Skin epidermis (tissue), 12 donors: Measurements from ENCODE around the gene GRIN3A.
A peak's percentile ranks its signal among the peaks of the same experiment; 100 is the strongest.
"Not testable (repeated sequence)": the region's sequence is repeated elsewhere in the genome, so short reads cannot be mapped to it uniquely, and the experiment has no call there.

Source experiments
- H3K27ac ChIP-seq, 21 experiments: fragments of 200-600 bp; sonication (generic) in 11 of 21; one replicate each; pipeline ENCODE4 v1.5.0; 2020; ENCODE audit warnings: mild to moderate bottlenecking in 3 of 21, inconsistent platforms in 2 of 21, moderate library complexity in 2 of 21
- H3K4me3 ChIP-seq, 7 experiments: fragments of 200-600 bp; sonication (generic) in 2 of 7; one replicate each; pipeline ENCODE4 v1.5.0; 2020; ENCODE audit warnings: inconsistent platforms in 2 of 7, mild to moderate bottlenecking in 2 of 7, moderate library complexity in 1 of 7

GRIN3A gene

GRCh38 chr9:101587332-101588043, 151.0 kb downstream of the GRIN3A start:
- no peak overlapping the region for H3K4me3 ChIP-seq
- H3K27ac ChIP-seq: no peak overlapping the region

- Histone ChIP-seq H3K27ac (peak overlapping the region in 2 of 21 experiments; percentile 11 to 13), H3K4me3 (no peak overlapping the region)
These were observed 151.8 kb downstream of the GRIN3A start for GRCh38 chr9:101586651-101587050.

GRCh38 chr9:101585740-101586139, 152.7 kb downstream of the GRIN3A start:
- Histone ChIP-seq H3K27ac (peak overlapping the region in 2 of 21 experiments; percentile 11 to 13), H3K4me3 (no peak overlapping the region)

- Histone ChIP-seq H3K4me3 (no peak overlapping the region), H3K27ac (peak overlapping the region in 1 of 21 experiments; percentile 39)
These were observed 155.9 kb downstream of the GRIN3A start for GRCh38 chr9:101582553-101582952.

- H3K27ac ChIP-seq: no peak overlapping the region
- H3K4me3 ChIP-seq: no peak overlapping the region
These were observed 158.5 kb downstream of the GRIN3A start for GRCh38 chr9:101579711-101580545.

GRCh38 chr9:101578378-101578777, 160.1 kb downstream of the GRIN3A start:
- Histone ChIP-seq H3K4me3 (no peak overlapping the region), H3K27ac (no peak overlapping the region)

- Histone ChIP-seq H3K27ac (no peak overlapping the region), H3K4me3 (no peak overlapping the region)
These were observed 163.6 kb downstream of the GRIN3A start for GRCh38 chr9:101574731-101575333.

- Histone ChIP-seq H3K4me3 (no peak overlapping the region), H3K27ac (no peak overlapping the region)
These were observed 166.1 kb downstream of the GRIN3A start for GRCh38 chr9:101572316-101572715.

GRCh38 chr9:101571114-101571513, 167.3 kb downstream of the GRIN3A start:
- Histone ChIP-seq H3K27ac (no peak overlapping the region), H3K4me3 (no peak overlapping the region)

- Histone ChIP-seq H3K4me3 (no peak overlapping the region), H3K27ac (no peak overlapping the region)
These were observed 168.5 kb downstream of the GRIN3A start for GRCh38 chr9:101569741-101570501.

GRCh38 chr9:101567725-101568350, 170.6 kb downstream of the GRIN3A start:
- H3K27ac ChIP-seq: no peak overlapping the region
- no peak overlapping the region for H3K4me3 ChIP-seq

GRCh38 chr9:101566904-101567724, 171.3 kb downstream of the GRIN3A start:
- Histone ChIP-seq H3K4me3 (no peak overlapping the region), H3K27ac (no peak overlapping the region)

GRCh38 chr9:101564252-101564651, 174.2 kb downstream of the GRIN3A start:
- no peak overlapping the region for H3K4me3 ChIP-seq
- H3K27ac ChIP-seq: no peak overlapping the region

GRCh38 chr9:101562966-101563365, 175.5 kb downstream of the GRIN3A start:
- Histone ChIP-seq H3K27ac (no peak overlapping the region), H3K4me3 (no peak overlapping the region)

GRCh38 chr9:101561740-101562139, 176.7 kb downstream of the GRIN3A start:
- Histone ChIP-seq H3K27ac (no peak overlapping the region), H3K4me3 (no peak overlapping the region)

- H3K4me3 ChIP-seq: not testable (repeated sequence)
These were observed 188.9 kb downstream of the GRIN3A start for GRCh38 chr9:101549472-101550098.

GRCh38 chr9:101543098-101543735, 195.2 kb downstream of the GRIN3A start:
- Histone ChIP-seq H3K27ac (peak overlapping the region in 3 of 21 experiments; percentile 16 to 57 (median 26)), H3K4me3 (no peak overlapping the region)

More at GRCh38 chr9:101549472-101550098, 188.9 kb downstream of the GRIN3A start:
- H3K27ac ChIP-seq: not testable (repeated sequence)

- Histone ChIP-seq H3K27ac (no peak overlapping the region), H3K4me3 (no peak overlapping the region)
These were observed 198.4 kb downstream of the GRIN3A start for GRCh38 chr9:101540069-101540468.
